HG02870 (cell line): ENCODE measurements around the gene ARHGAP26.
A peak's percentile ranks its signal among the peaks of the same experiment; 100 is the strongest.

Source experiments
- ATAC-seq: cut with Tn5 transposase; IDR thresholded peaks from one replicate; pipeline ENCODE4 v1.9.1; 2021; ENCODE audit warnings: mild to moderate bottlenecking, moderate library complexity; ENCODE audit not compliant: unreplicated experiment

ARHGAP26 gene

DNA sequence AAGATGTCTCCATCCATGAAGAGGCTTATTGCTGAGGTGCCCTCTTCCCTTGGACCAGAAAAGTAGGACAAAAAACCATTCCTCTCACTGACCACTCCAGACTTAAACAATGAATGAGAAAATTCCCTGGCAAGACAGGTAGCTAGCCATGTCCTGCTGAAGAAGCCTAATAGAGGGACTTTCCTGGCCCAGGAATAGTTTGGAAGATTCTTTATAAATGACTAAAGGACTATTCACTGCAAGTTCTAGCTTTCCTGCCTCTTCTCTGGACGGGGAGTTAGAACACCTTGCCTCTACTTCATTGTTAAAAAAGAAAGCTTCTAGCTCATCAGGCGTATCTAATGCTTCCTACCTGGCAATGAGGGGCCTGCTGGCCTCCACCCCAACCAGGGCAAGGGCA is 479.7 kb downstream of the ARHGAP26 start:
- no peak for ATAC-seq

DNA sequence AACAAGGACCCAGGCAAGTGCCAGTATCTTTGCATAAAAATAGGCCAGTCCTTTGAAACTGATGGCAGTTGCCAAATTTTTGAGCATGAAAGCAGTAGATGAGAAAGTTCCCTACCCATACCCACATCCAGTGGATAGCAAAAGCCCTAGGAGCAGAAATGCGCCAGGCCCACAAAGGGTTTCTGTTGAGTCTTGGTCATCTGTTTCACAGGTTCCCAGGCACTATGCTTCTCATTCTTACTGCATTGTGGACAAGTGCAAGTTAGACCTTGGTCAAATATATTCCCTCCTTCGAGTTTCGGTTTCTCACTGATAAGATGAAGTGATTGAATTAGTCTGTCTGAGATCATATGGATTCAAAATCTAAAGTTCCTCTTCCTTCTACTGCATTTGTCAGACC is 481.0 kb downstream of the ARHGAP26 start:
- peak; percentile 72 for ATAC-seq

DNA sequence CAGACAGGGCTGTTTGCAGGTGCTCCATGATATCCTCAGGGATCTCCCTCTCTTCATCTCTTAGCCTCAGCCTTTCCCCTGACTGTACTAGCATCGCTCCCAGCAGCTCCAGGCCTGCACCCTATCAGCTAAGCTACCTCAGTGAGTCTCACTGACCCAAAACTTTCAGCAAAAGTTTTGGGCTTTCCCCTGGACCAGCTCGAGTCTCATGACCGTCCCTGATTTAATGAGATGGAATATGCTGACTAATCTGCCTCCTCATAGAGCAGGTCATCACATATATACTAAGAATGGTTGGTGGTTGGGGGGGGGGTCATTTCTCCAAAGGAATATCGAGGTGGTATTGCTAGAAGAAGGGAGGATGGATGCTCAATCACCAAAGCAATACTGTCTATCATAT is 481.8 kb downstream of the ARHGAP26 start:
- ATAC-seq = peak; percentile 41

DNA sequence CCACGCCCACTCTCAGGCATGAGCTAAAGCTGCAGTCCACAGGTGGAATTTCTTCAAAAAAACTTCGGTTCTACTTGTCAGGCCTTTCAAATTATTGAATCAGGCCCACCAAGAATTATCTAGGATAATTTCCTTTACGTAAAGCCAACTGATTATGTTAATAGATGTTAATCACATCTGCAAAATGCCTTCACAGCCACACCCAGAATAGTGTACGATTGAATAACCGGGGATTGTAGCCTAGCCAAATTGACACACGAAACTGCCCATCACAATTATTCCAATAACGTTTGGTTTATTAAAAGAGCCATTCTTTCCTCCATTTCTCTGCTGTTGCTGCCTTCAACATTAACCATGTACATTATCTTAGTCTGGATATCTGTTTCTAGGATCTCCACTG is 484.6 kb downstream of the ARHGAP26 start:
- no peak for ATAC-seq

DNA sequence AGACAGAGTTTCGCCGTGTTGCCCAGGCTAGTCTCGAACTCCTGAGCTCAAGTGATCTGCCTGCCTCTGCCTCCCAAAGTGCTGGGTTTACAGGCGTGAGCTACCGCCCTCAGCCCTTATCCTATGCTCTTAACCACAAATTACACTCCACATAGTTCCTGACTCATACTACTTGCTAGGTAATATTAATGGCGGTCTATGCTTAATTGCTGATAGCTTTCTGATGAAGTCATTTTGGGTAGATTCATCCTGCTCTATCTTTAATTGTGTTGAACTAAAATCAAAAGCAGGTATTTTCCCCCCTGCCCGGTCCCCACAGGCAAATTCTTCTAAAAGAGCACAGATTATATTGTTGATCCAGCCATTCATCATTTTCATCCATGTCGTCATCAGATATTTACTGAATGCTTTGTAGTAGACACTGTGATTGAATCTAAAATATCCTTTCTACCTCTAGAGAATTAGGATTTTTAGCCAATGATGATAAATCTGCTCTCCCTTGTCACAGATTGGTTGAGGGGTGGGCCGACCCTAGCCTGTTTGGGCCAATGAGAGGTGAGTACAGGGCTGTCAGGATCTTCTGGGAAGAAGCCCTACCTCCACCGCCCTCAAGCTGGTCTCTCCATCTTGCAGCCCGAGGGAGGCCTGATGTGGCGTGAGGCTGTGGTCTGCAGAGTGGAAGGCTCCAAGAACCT is 488.5 kb downstream of the ARHGAP26 start:
- ATAC-seq = no peak

DNA sequence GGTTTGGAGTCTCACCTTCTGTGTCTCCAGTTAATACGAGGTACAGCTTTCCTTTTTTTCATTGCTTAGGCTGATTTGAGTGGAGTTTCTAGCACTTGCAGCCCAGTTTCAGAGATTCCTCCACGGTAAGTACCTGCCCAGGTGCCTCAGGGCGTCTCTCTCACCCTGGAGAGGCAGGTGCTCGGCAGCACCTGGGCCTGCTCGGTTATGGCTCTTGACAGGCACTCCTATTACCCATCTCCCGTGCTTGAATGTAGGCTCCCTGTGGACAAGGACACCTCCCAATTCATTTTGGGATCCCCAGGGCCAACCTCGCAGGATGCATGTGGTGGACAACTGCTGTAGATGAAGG is 489.1 kb downstream of the ARHGAP26 start:
- no peak for ATAC-seq

DNA sequence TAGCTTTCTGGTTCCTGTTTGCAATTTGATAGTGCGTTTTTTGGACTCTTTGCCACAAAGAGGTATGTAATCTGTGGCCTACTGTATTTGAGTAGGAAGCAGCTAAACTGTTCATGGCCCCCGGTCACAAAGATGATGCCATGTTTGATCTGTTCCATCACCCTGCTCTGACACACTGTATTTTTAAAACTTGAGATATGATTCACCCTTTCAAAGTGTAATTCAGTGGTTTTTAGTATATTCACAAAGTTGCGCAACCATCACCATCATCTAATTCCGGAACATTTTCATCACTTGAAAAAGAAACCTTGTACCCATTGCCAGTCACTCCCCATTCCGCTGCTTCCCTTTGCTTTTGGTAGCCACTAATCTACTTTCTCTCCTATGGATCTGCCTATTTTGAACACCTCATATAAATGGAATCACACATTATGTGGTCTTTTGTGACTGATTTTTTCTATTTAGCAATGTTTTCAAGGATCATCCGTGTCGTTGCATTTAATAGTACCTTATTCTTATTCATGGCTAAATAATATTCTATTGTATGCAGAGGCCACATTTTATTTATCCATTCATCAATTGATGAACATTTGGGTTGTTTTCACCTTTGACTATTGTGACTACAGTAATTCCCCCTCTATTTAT is 491.7 kb downstream of the ARHGAP26 start:
- no peak for ATAC-seq

DNA sequence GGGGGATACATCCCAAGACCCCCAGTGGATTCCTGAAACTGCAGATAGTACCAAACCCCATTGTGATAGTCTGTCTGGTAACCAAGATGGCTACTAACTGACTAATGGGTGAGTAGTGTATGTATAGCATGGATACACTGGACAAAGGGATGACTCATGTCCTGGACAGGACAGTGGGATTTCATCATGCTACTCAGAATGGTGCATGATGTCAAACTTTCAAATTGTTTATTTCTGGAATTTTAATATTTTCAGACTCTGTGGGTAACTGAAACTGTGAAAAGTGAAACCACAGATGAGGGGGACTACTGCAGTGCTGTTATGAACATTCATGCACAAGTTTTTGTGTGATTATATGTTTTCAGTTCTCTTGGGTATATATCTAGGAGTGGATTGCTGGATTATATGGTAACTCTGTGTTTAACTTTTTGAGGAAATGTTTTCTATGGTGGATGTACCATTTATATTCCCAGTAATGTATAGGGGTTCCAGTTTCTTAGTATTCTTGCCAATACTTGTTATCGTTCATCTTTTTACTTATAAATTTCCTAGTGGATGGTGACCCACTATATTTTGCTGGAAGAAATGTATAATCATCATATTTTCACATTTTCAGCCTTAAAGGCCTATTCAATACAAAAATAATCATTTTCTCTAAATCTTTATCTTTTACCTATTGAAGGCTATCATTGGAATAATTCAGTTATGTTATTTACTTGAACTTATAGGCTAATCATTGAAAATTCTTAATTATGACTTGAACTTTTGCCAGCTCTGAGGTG is 492.4 kb downstream of the ARHGAP26 start:
- ATAC-seq = peak; percentile 79

DNA sequence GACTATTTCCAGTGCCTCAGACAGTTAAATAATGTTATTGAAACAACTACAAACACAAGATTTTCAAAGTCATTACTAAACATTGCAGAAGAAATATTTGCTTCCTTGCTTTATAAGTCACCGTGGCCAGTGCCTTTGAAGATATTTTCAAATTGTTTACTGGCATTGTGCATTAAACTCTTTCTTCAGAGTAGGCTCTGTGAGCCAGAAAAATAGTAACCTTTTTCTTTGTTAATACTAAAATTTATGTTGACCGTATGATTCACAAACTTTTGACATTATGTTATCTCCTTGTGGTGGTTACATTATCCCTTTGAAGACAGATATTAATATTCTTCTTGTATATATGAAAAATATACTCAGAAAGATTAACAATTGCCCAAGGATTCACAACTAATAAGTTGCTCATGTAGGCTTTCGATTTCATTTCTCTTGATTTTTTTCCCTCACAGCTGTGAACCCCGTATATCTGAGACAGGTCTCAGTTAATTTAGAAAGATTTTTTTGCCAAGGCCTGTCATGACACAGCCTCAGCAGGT is 493.2 kb downstream of the ARHGAP26 start:
- no peak for ATAC-seq

DNA sequence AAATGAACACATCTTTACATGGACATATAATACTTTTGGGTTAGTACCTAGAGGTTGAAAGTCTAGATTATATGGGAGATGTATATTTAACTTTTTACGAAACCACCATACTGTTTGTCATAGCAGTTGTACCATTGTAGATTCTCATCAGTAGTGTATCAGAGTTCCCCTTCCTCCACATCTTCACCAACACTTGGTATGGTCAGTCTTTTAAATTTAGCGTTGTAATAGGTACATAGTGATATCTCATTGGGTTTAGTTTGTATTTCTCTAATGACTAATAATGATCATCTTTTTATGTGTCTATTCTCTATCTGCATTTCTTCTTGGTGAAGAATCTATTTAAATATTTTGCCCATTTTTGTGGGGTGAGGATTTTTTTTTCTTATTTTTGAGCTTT is 495.8 kb downstream of the ARHGAP26 start:
- ATAC-seq = no peak

DNA sequence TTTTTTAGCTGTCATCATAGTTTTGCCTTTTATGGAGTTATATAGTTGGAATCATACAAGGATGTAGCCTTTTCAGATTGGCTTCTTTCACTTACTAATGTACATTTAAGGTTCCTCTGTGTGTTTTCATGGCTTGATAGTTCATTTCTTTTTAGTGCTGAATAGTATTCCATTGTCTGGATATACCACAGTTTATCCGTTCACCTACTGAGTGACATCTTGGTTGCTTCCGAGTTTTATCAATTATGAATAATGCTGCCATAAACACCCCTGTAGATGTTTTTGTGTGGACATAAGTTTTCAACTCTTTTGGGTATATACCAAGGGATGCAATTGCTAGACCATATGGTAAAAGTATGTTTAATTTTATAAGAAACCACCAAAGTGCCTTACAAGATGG is 497.0 kb downstream of the ARHGAP26 start:
- no peak for ATAC-seq

DNA sequence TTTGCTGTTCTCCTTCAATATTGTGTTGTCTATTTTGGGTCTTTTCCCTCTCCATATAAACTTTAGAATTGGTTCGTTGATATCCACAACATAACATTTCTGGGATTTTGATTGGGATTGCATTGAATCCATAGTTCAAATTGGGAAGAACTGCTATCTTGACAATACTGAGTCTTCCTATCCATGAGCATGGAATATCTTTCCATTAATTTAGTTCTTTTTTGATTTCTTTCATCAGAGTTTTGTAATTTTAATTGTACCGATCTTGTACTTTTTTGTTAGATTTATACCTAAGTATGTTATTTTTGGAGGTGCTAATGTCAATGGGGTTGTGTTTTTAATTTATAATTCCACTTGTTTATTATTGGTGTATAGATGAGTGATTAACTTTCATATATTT is 498.2 kb downstream of the ARHGAP26 start:
- no peak for ATAC-seq

DNA sequence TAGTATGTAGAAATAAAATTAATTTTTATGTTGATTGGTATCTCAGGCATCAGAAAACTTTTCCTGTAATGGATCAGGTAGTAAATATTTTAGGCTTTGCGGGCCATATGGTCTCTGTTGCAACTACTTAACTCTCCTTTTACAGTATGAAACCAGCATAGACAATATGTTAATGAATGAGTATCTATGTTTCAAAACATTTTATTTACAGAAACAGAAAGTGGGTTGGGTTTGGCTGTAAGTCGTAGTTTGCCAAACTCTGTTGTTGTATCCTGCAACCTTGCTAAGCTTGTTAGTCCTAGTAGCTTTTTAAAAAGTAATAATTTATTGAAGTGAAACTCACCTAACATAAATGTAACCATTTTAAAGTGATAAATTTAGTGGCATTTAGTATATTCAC is 501.3 kb downstream of the ARHGAP26 start:
- peak; percentile 54 for ATAC-seq

DNA sequence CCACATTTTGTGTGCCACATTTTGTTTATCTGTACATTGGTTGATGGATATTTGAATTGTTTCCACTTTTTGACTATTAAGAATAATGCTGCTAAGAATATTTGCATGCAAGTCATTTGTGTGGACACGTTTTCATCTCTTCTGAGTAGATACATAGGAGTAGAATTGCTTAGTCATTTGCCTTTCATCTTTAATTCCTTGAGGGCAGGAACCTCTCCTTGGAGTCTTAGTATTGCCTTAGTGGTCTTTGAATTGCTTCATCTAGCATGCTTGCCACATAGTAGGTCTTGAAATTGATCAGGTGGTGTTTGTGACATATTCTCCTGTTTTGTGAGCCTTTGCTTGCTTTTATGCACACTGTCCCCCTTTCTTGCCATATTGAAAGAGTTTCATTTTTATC is 504.8 kb downstream of the ARHGAP26 start:
- no peak for ATAC-seq

DNA sequence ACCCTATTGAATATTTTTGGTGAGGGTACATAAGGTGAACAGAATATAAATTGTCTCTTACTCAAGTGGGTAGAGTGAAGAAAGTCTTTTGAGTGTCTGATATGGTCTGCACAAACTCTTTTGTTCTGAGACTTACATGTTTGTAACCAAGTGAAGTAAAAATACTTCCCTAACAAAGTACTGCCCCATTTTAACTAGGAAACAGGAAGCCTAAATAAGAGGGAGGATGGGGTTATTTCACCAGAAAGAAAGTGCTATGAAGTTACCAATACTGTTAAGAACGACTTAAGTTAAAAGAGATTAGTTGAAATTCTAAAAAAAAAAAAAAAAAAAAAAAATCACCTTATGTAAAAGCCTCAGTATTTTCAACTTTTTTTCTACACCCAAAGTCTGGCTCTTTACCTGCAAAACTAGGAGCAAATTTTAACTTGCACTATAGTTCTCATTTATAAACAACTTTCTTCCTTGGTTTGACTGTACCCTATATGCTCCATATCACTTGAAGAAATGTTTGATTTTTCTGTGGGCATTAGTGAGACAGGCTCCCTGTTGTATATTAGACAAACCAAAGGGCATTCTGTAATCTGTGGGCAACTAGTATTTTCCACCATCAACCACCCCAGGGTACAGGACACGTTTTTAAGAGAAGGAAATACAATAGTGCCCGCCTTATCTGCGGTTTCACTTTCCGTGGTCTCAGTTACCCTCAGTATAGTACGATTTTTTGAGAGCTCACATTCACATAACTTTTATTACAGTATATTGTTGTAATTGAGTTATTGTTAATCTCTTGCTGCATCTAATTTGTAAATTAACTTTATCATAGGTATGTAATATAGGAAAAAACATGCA is 505.6 kb downstream of the ARHGAP26 start:
- no peak for ATAC-seq

DNA sequence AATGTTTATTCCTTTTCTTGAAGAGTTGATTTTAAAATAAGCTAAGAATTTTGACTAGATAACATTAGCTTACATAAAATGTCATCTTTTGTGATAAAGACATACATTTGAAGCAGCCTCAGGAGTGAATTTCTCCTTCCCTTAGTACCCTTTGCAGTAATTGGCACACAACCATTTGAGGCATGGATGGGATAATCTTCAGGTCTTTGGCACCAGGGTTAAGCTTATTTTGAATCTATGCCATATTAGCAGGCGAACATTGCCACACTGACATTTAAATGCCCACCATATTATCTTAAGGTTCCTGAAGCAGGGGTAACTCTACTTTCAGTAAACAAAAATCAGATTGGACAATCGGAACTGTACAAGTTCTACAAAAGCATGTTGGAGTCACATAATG is 507.4 kb downstream of the ARHGAP26 start:
- ATAC-seq = no peak
